Spleen (tissue), 11 donors: ENCODE data around the gene REN. TPM values are rescaled to one million over a fixed set of nuclear protein-coding genes. Genes with fewer than 3 reads are reported as not detected.

Experiments
- DNase-seq: peaks from one replicate; pipeline ENCODE4 v3.0.0-alpha.2; 2020
- H3K27ac ChIP-seq, 8 donors: fragments of 200-600 bp; sonication (generic) in 7 of 8; 1 replicate in 4 of 8; 2 replicates in 4 of 8; pipeline versions ENCODE4 v1.5.0 to v1.8.0; 2016 to 2021; ENCODE audit warnings: inconsistent platforms in 4 of 8, mild to moderate bottlenecking in 4 of 8, moderate library complexity in 1 of 8
- H3K27me3 ChIP-seq, 7 donors: fragments of 200-600 bp; sonication (generic) in 6 of 7; replicated peaks in 1 of 7; 1 replicate in 4 of 7; 2 replicates in 3 of 7; pipeline versions ENCODE4 v1.5.0 to v1.8.0; 2016 to 2021; ENCODE audit warnings: inconsistent platforms in 3 of 7, mild to moderate bottlenecking in 1 of 7
- H3K36me3 ChIP-seq, 6 donors: fragments of 200-600 bp; sonication (generic) in 5 of 6; 1 replicate in 4 of 6; 2 replicates in 2 of 6; pipeline versions ENCODE4 v1.5.0 to v1.8.0; 2016 to 2021; ENCODE audit warnings: inconsistent platforms in 2 of 6
- H3K4me1 ChIP-seq, 6 donors: fragments of 200-600 bp; sonication (generic) in 5 of 6; 1 replicate in 3 of 6; 2 replicates in 3 of 6; pipeline versions ENCODE4 v1.5.0 to v1.8.0; 2016 to 2021; ENCODE audit warnings: inconsistent platforms in 3 of 6
- H3K4me3 ChIP-seq, 8 donors: fragments of 200-600 bp; sonication (generic) in 7 of 8; 1 replicate in 4 of 8; 2 replicates in 4 of 8; pipeline versions ENCODE4 v1.5.0 to v1.8.0; 2016 to 2021; ENCODE audit warnings: inconsistent platforms in 4 of 8, mild to moderate bottlenecking in 4 of 8, moderate library complexity in 2 of 8
- H3K9me3 ChIP-seq, 8 donors: fragments of 200-600 bp; sonication (generic) in 7 of 8; 1 replicate in 4 of 8; 2 replicates in 4 of 8; pipeline versions ENCODE4 v1.5.0 to v1.8.0; 2016 to 2021; ENCODE audit warnings: inconsistent platforms in 4 of 8
- POLR2A ChIP-seq, 3 donors: fragments of 450-650 bp; IDR thresholded peaks; one replicate each; pipeline ENCODE4 v1.5.1; 2017; ENCODE audit warnings: antibody characterized with exemption in 3 of 3, mild to moderate bottlenecking in 1 of 3
- POLR2AphosphoS5 ChIP-seq, 3 donors: sonication (generic); formaldehyde crosslinking; IDR thresholded peaks; one replicate each; pipeline ENCODE4 v1.5.1; 2017; ENCODE audit warnings: antibody characterized with exemption in 3 of 3
- WGBS, 5 donors: extraction: QIAGEN DNeasy Blood & Tissue Kit in 3 of 5; methylation state at CpG; one replicate each; pipeline versions ENCODE4 v1.1.5 to v1.1.7; 2013 to 2018; 5-methylcytosine and 5-hydroxymethylcytosine counted together
- intact Hi-C: fragments of 100-400 bp; cut with DNase I; formaldehyde crosslinking; loops from one replicate; pipeline ENCODE4 v1.15.0; 2023; ENCODE audit warnings: low total_unique reads
- polyA plus RNA-seq, 3 donors: library from polyadenylated mRNA; stranded (reverse); fragments of 200-250 nt; gene quantifications; one replicate each; pipeline ENCODE4 v1.2.1, GENCODE V29; 2013
- total RNA-seq, 7 donors: library from RNA; depleted of rRNA in 3 of 7; stranded (reverse); fragments of >200 nt in 3 of 7; fragmentation: NEBNext Ultra II Directional in 4 of 7; extraction: Animal tissue kit (Norgen Biotek cat#: 25700) in 4 of 7; gene quantifications; one replicate each; pipeline versions ENCODE4 v1.1.0 to v1.2.1, GENCODE V29; 2016 to 2021
- TF ChIP-seq, protein P1 (sequence below), 11 experiments: fragments of 200-600 bp in 7 of 11; fragments of 450-650 bp in 4 of 11; sonication (generic) in 4 of 11; IDR thresholded peaks in 8 of 11; conservative IDR thresholded peaks in 3 of 11; 1 replicate in 7 of 11; 2 replicates in 4 of 11; pipeline versions ENCODE4 v1.4.0 to v1.8.0; 2016 to 2021; ENCODE audit warnings: antibody characterized with exemption in 11 of 11, inconsistent platforms in 4 of 11, mild to moderate bottlenecking in 1 of 11
- donor health status: healthy with polysubstance abuse.
- donor health status: DM: no; HTN: no; CAD: no; lungs with moderate emphysema.
- donor health status: DM: no; HTN: no; CAD: no.
- donor health status: Bipolar disorder and iron deficiency.
- donor health status: healthy.
- donor health status: DM: no; HTN: no; CAD: no.
- donor health status: DM: yes; HTN: yes; CAD: no.

REN gene
- total and polyA plus RNA-seq, 10 donors: 0.12 to 0.25 TPM; not detected in 8

DNA sequence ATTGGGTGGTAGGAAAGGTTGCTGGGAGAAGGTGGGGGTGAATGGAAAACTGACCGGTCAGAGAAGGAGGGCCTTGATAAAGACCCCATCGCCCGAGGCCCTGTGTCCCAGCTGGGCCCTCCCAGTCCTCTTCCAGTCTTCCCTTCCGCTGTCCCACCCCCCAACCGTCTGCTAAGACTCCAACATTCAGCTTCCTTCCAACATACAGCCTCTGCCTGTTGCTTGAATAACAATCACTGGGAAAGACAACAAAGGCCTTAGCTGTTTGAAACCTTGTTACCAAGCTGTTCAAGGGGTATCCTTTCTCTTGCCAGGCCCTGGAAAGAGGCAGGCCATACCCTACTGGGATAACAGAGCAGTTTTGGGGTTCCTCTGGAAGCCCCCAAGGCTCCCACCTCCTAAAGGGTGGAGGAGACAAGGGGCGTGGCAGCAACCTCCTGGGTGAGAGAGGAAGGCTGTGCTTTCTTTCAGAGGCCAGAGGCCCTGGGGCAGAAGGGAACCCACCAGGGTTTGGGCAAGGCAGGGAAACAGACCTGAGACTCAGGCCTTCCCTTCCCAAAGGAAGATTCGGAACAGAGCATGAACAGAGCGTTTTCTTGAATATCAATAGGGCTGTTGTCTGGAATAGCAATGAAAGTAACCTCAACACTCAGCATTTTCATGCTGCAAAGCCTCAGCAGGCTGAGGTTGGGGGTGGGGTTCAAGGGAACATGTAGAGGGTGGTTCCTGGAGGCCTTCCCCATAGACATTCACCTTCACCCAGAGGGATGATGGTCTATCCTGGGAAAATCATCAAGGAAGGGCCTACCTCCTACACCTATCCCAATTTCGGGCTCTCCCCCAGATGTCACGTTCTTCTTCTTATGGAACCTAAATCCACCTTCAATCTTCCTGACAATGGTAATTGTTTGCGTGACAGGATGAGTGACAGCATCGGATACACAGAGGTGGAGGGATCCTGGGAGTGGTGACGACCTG, 18.4 kb downstream of the REN start:
- peaks cover 0 to 27% (median 13%) of the 10 kb centered on the region in 7 donors for H3K27me3 ChIP-seq
- H3K4me1 ChIP-seq: peaks cover 4 to 19% (median 13%) of the 10 kb centered on the region in 6 donors
- intact Hi-C loops: no loop called here
- WGBS, 5 donors: 78 to 92% (median 87%) methylated on average over 13 of the region's 13 CpGs
- no peaks in the 10 kb centered on the region for H3K9me3 ChIP-seq
- TF ChIP-seq POLR2AphosphoS5 (IDR thresholded peaks at IDR 0.05): no peak
- no peak for TF ChIP-seq POLR2A (IDR thresholded peaks at IDR 0.05)
- TF ChIP-seq, protein P1, sequence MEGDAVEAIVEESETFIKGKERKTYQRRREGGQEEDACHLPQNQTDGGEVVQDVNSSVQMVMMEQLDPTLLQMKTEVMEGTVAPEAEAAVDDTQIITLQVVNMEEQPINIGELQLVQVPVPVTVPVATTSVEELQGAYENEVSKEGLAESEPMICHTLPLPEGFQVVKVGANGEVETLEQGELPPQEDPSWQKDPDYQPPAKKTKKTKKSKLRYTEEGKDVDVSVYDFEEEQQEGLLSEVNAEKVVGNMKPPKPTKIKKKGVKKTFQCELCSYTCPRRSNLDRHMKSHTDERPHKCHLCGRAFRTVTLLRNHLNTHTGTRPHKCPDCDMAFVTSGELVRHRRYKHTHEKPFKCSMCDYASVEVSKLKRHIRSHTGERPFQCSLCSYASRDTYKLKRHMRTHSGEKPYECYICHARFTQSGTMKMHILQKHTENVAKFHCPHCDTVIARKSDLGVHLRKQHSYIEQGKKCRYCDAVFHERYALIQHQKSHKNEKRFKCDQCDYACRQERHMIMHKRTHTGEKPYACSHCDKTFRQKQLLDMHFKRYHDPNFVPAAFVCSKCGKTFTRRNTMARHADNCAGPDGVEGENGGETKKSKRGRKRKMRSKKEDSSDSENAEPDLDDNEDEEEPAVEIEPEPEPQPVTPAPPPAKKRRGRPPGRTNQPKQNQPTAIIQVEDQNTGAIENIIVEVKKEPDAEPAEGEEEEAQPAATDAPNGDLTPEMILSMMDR (IDR thresholded peaks at IDR 0.05 in 8 of 11, conservative IDR thresholded peaks at IDR 0.05 in 3 of 11): no peak
- no peak overlapping the region for H3K4me3 ChIP-seq
- peak; percentile 36 for DNase-seq
- H3K27ac ChIP-seq: no peak overlapping the region
- H3K36me3 ChIP-seq: peaks cover 0 to 7% (median 0%) of the 10 kb centered on the region in 6 donors

DNA sequence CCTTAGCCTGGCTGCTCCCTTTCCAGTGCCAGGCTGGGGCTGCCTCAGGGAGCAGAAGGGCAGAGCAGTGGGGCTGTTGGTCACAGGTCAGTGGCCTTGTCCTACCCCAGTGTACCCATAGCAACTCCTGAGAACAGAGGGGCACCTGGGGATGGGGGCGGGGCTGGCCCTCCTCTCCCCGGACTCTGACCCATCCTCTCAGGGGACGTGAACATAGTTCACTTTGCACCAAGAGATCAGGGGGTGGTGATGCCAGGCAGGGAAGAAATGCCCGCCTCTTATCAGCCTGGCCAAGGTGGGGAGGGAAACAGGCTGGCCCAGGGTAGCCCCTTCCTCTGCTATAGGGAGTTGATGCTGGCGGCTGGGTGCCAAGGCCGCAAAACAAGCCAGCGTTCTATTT, 19.2 kb downstream of the REN start:
- Histone ChIP-seq H3K4me1 (peaks cover 4 to 12% (median 9%) of the 10 kb centered on the region in 6 donors), H3K27ac (no peak overlapping the region)
- peak; percentile 51 for DNase-seq

DNA sequence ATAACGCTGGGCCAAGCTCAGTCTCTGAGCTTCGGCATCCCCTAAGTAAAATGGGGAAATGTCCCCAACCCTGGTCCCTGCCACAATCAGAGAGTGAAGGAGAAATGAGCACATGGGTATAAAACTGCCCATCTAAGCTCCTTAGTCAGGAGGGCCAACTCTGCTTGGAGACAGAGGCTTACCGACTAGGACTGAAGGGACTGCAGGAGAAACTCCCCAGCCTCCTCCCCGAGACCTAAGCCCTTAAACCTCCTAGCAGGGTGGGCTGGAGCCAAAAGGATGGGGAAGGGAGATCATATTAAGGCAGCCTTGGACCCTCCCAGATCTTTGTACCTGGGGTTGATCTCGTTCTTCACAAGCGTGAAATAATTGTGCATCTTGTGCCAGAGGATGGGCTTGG, 19.8 kb downstream of the REN start:
- no peak for DNase-seq
- Histone ChIP-seq H3K4me3 (no peak overlapping the region), H3K9me3 (no peaks in the 10 kb centered on the region), H3K4me1 (peaks cover 3 to 8% (median 5%) of the 10 kb centered on the region in 6 donors), H3K36me3 (peaks cover 0 to 7% (median 0%) of the 10 kb centered on the region in 6 donors), H3K27me3 (peaks cover 0 to 13% (median 4%) of the 10 kb centered on the region in 7 donors), H3K27ac (no peak overlapping the region)
- 80 to 96% (median 85%) methylated on average over 4 to 6 of the region's 6 CpGs for WGBS, 5 donors
- TF ChIP-seq POLR2AphosphoS5 (IDR thresholded peaks at IDR 0.05) (no peak), POLR2A (IDR thresholded peaks at IDR 0.05) (no peak)
- intact Hi-C loops: no loop called here

More for the DNA sequence above, 19.2 kb downstream of the REN start:
- TF ChIP-seq, protein P1 (IDR thresholded peaks at IDR 0.05 in 8 of 11, conservative IDR thresholded peaks at IDR 0.05 in 3 of 11): no peak
- no peak for TF ChIP-seq POLR2A (IDR thresholded peaks at IDR 0.05)
- TF ChIP-seq POLR2AphosphoS5 (IDR thresholded peaks at IDR 0.05): no peak
- Histone ChIP-seq H3K4me3 (no peak overlapping the region), H3K9me3 (no peaks in the 10 kb centered on the region), H3K27me3 (peaks cover 0 to 20% (median 8%) of the 10 kb centered on the region in 7 donors), H3K36me3 (peaks cover 0 to 7% (median 0%) of the 10 kb centered on the region in 6 donors)
- 76 to 88% (median 83%) methylated on average over 4 to 7 of the region's 7 CpGs for WGBS, 5 donors
- intact Hi-C loops: no loop called here

DNA sequence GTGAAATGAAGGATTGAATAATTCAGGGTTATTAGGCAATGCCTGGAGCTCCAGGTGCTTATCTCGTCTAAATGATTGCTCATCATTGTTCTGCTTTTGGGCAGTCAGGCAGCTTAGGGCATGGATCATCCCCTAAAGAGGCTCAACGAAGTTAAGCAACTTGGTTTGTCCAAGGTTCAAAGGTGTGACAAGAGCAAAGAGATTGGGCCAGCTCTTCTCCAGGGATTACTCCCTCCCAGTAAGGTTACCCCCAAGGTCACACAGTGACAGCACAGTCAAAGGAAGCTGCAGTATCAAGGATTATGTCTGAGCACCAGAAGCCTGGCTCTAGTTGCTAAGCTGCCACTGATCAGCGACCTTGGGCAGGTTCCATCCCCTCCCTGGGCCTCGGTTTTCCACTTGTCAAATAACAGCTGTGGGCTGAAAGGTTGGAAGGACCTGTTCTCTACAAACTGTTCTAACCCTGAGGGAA, 21.1 kb downstream of the REN start:
- 40 to 72% (median 59%) methylated on average over 4 of the region's 4 CpGs for WGBS, 5 donors
- DNase-seq: no peak
- Histone ChIP-seq H3K36me3 (peaks cover 0 to 9% (median 0%) of the 10 kb centered on the region in 6 donors), H3K27ac (no peak overlapping the region), H3K9me3 (no peaks in the 10 kb centered on the region), H3K27me3 (peaks cover 0 to under 1% (median 0%) of the 10 kb centered on the region in 7 donors), H3K4me1 (no peaks in the 10 kb centered on the region), H3K4me3 (no peak overlapping the region)
- intact Hi-C loops: no loop called here
- TF ChIP-seq, protein P1 (IDR thresholded peaks at IDR 0.05 in 8 of 11, conservative IDR thresholded peaks at IDR 0.05 in 3 of 11): no peak
- TF ChIP-seq POLR2AphosphoS5 (IDR thresholded peaks at IDR 0.05): no peak
- no peak for TF ChIP-seq POLR2A (IDR thresholded peaks at IDR 0.05)
